ENCODE measurements around the gene JRKL. TPM values are rescaled to one million over a fixed set of nuclear protein-coding genes. Genes with fewer than 3 reads are reported as not detected.
A peak's percentile ranks its signal among the peaks of the same experiment; 100 is the strongest.

JRKL gene
- total RNA-seq, 3 donors from 2014 or later (not counting 1 experiment from before 2014, with no cell fraction given) = 4.5 to 6.1 (median 5.5) TPM

GRCh38 chr11:96384156-96384555 is 5.7 kb upstream of the JRKL start:
- Histone ChIP-seq H3K27ac (ENCODE audit: low read length) (no peak overlapping the region), H3K9me3 (ENCODE audit: control insufficient read depth, insufficient read depth, low read length) (no peaks in the 10 kb centered on the region), H3K4me3 (ENCODE audit: low read length) (no peak overlapping the region), H3K36me3 (ENCODE audit: control insufficient read depth, insufficient read depth, low read length) (peaks cover 37% of the 10 kb centered on the region), H3K27me3 (ENCODE audit: control insufficient read depth, insufficient read depth, low read length) (no peaks in the 10 kb centered on the region), H3K4me1 (ENCODE audit: control insufficient read depth, insufficient read depth, low read length) (peaks cover 2% of the 10 kb centered on the region)
- Mint-ChIP-seq H3K27me3 (ENCODE audit: low read depth in 2 of 2) (no peaks in the 10 kb centered on the region), H3K27ac (peak overlapping the region in 1 of 2 donors; percentile 8), H3K4me3 (no peak overlapping the region), H3K4me1 (peaks cover 28 to 36% of the 10 kb centered on the region in 2 donors), H3K9me3 (no peaks in the 10 kb centered on the region), H3K36me3 (peaks cover 14% of the 10 kb centered on the region)
- TF ChIP-seq CTCF (IDR thresholded peaks at IDR 0.05) = no peak
- ATAC-seq = no peak
- intact Hi-C loops (cut with micrococcal nuclease) = no loop called here
- peak in 1 of 2 donors; percentile 12 for DNase-seq
- 78% methylated on average over 2 of the region's 3 CpGs for WGBS (ENCODE audit: insufficient coverage)

DNA sequence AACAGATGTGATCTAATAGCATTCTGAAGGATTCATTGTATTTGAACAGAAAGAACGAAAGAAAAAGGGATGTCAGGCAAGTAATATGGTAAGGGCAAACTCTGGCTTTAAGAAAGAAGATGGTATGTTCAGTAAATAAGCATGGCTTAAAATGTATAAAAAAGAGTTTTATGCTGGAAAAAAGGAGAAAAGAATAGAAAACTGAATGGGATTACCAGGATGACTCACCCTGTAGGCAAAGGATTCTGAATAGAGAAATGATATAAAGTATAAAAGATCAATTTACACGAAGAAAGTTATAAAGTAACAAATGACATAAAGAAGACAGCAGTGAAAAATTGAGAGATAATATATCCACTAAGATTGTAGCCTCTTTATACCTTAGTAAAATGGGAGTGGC is 4.6 kb upstream of the JRKL start:
- peaks cover 14% of the 10 kb centered on the region for H3K36me3 Mint-ChIP-seq

DNA sequence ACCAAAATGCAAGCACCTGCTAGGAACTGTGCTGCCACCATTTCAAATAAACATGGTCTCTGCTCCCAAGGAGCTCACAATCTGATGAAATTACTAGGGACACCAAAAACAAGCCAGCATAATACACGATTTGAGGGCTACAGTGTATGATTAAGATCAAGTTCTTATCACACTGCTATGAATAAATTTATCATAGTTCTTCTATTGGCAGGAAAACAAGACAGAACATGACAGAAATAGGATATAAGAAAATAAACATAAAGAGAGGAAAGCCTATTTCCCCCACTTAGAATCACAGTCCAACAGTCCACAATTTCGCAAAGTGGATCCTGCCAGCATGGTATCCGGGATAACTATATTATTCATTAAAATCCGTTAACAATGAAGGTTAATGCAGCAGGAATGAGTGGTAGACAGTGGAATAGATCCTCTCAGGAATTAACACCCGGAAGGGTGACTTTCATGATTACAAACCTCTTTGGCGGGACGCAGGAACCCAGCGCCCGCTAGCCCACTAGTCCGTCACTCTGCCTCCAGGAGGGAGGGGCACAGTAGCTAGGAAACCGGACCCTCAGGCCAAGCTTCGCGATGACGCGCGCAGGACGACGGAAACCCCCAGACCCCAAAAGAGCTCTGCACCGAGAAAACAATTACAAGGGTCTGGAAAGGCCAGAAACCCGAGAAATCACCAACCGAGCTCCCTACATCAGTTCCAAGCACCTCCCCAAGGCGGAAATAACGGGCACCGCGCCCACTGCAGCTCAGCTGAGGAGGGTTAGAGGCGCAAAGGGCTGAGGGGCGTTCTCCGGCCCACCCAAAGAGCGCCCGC is 708 bp upstream of the JRKL start:
- WGBS (ENCODE audit: insufficient coverage) = under 1% methylated on average over 28 of the region's 30 CpGs
- peaks cover 33 to 55% of the 10 kb centered on the region in 2 donors for H3K4me1 Mint-ChIP-seq
- peak overlapping the region; percentile 95 for H3K4me3 Mint-ChIP-seq
- TF ChIP-seq CTCF (IDR thresholded peaks at IDR 0.05) = no peak
- H3K4me3 ChIP-seq (ENCODE audit: low read length) = peak overlapping the region; percentile 82
- ATAC-seq (peak; percentile 56 to 78 (median 64)), DNase-seq (peak in 1 of 2 donors; percentile 5)
- peaks cover 8% of the 10 kb centered on the region for H3K4me1 ChIP-seq (ENCODE audit: control insufficient read depth, insufficient read depth, low read length)
- peaks cover 4% of the 10 kb centered on the region for H3K36me3 Mint-ChIP-seq
- H3K9me3 Mint-ChIP-seq = no peaks in the 10 kb centered on the region
- intact Hi-C loops (cut with micrococcal nuclease) = loop anchor here (1.0 to 5.0 kb wide), 2 partner anchors 46 to 132 kb away; partner anchors contain the start of gene MAML2
- H3K27ac Mint-ChIP-seq = peak overlapping the region; percentile 75 to 95
- no peaks in the 10 kb centered on the region for H3K9me3 ChIP-seq (ENCODE audit: control insufficient read depth, insufficient read depth, low read length)
- peak overlapping the region; percentile 89 for H3K27ac ChIP-seq (ENCODE audit: low read length)
- no peaks in the 10 kb centered on the region for H3K27me3 ChIP-seq (ENCODE audit: control insufficient read depth, insufficient read depth, low read length)
- H3K36me3 ChIP-seq (ENCODE audit: control insufficient read depth, insufficient read depth, low read length) = no peaks in the 10 kb centered on the region
- H3K27me3 Mint-ChIP-seq (ENCODE audit: low read depth in 2 of 2) = no peaks in the 10 kb centered on the region

More for the DNA sequence above, 4.6 kb upstream of the JRKL start:
- 100% methylated on average over 1 of the region's 2 CpGs for WGBS (ENCODE audit: insufficient coverage)
- Histone ChIP-seq H3K27me3 (ENCODE audit: control insufficient read depth, insufficient read depth, low read length) (no peaks in the 10 kb centered on the region), H3K4me3 (ENCODE audit: low read length) (no peak overlapping the region), H3K4me1 (ENCODE audit: control insufficient read depth, insufficient read depth, low read length) (peaks cover 4% of the 10 kb centered on the region), H3K27ac (ENCODE audit: low read length) (no peak overlapping the region), H3K9me3 (ENCODE audit: control insufficient read depth, insufficient read depth, low read length) (no peaks in the 10 kb centered on the region), H3K36me3 (ENCODE audit: control insufficient read depth, insufficient read depth, low read length) (peaks cover 29% of the 10 kb centered on the region)
- ATAC-seq (no peak), DNase-seq (no peak)
- intact Hi-C loops (cut with micrococcal nuclease) = loop anchor here (5.0 kb wide), 1 partner anchor 128 kb away; no protein-coding TSS in a partner anchor
- no peak overlapping the region for H3K4me3 Mint-ChIP-seq
- H3K9me3 Mint-ChIP-seq = no peaks in the 10 kb centered on the region
- no peak overlapping the region for H3K27ac Mint-ChIP-seq
- no peak for TF ChIP-seq CTCF (IDR thresholded peaks at IDR 0.05)
- H3K4me1 Mint-ChIP-seq = peaks cover 26 to 45% of the 10 kb centered on the region in 2 donors
- H3K27me3 Mint-ChIP-seq (ENCODE audit: low read depth in 2 of 2) = no peaks in the 10 kb centered on the region
